ENCODE measurements around the gene PAFAH1B2.
"Not testable (repeated sequence)": the region's sequence is repeated elsewhere in the genome, so short reads cannot be mapped to it uniquely, and the experiment has no call there.

DNA sequence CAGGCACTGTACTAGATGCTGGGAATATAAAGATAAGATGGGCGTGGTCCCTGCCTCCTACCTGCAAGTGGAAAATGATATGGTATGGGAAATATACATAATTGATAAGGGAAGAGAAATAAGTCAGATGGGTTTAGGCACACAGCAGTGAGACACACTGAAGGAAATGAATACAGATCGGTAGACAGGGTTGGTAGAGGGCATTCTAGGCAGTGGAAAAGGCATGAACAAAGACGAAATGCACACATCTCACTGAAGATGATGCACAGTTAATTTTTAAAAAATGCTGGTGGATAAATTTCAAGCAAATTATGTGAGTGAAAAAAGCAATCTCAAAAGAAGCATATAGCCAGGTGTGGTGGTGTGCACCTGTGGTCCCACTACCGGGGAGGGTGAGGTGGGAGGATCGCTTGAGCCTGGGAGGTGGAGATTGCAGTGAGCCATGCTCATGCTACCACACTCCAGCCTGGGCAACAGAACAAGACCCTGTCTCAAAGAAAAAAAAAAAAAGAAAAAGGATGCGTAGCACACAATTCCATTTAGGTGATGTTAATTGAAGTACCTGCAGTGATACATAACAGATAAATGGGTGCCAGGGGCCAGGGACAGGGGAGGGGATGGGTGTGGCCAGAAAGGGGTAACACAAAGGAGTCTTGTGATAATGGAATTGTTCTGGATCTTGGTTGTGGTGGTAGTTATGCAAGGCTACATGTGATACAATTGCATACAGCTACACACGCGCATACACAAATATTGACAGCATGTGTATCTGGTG, 65.5 kb downstream of the PAFAH1B2 start:
- TF ChIP-seq, protein P1, sequence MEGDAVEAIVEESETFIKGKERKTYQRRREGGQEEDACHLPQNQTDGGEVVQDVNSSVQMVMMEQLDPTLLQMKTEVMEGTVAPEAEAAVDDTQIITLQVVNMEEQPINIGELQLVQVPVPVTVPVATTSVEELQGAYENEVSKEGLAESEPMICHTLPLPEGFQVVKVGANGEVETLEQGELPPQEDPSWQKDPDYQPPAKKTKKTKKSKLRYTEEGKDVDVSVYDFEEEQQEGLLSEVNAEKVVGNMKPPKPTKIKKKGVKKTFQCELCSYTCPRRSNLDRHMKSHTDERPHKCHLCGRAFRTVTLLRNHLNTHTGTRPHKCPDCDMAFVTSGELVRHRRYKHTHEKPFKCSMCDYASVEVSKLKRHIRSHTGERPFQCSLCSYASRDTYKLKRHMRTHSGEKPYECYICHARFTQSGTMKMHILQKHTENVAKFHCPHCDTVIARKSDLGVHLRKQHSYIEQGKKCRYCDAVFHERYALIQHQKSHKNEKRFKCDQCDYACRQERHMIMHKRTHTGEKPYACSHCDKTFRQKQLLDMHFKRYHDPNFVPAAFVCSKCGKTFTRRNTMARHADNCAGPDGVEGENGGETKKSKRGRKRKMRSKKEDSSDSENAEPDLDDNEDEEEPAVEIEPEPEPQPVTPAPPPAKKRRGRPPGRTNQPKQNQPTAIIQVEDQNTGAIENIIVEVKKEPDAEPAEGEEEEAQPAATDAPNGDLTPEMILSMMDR (conservative IDR thresholded peaks at IDR 0.05; ENCODE audit: low read depth, low read length) = not testable (repeated sequence)
- TF ChIP-seq EZH2 (IDR thresholded peaks at IDR 0.05; ENCODE audit: borderline replicate concordance, low read depth, low read length, poor library complexity, severe bottlenecking) = not testable (repeated sequence)
